ENCODE data around the gene ERC1.
"Not testable (repeated sequence)": the region's sequence is repeated elsewhere in the genome, so short reads cannot be mapped to it uniquely, and the experiment has no call there.

Gene ERC1

DNA sequence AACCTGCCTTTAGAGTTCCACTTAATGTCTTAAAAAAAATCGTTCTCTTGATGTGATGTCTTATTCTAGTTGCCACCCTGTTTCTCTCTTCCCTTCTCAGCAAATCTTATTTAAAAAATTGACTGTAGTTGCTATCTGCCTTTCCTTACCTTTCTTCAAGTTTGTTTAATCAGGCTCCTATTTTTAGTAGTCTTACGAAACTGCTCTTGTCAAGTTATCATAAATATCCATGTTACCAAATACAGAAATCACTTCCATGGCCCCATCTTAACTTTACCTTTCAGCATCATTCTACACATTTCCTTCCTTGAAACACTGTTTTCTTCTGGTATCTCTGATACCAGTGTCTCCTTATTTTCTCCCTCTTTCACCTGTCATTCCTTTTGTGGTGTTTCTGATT is 227.3 kb downstream of the ERC1 start:
- ATAC-seq (replicated peaks; ENCODE audit: extremely low read depth, poor library complexity, severe bottlenecking) (no peak), DNase-seq (ENCODE audit: low spot score in 2 of 2) (no peak)
- no peaks in the 10 kb centered on the region for H3K9me3 Mint-ChIP-seq
- H3K4me3 Mint-ChIP-seq = no peak overlapping the region
- H3K27me3 Mint-ChIP-seq = no peaks in the 10 kb centered on the region
- H3K4me1 Mint-ChIP-seq = no peaks in the 10 kb centered on the region
- H3K27ac Mint-ChIP-seq (ENCODE audit: low read depth) = no peak overlapping the region
- H3K36me3 Mint-ChIP-seq (ENCODE audit: insufficient read depth) = peaks cover 3% of the 10 kb centered on the region

DNA sequence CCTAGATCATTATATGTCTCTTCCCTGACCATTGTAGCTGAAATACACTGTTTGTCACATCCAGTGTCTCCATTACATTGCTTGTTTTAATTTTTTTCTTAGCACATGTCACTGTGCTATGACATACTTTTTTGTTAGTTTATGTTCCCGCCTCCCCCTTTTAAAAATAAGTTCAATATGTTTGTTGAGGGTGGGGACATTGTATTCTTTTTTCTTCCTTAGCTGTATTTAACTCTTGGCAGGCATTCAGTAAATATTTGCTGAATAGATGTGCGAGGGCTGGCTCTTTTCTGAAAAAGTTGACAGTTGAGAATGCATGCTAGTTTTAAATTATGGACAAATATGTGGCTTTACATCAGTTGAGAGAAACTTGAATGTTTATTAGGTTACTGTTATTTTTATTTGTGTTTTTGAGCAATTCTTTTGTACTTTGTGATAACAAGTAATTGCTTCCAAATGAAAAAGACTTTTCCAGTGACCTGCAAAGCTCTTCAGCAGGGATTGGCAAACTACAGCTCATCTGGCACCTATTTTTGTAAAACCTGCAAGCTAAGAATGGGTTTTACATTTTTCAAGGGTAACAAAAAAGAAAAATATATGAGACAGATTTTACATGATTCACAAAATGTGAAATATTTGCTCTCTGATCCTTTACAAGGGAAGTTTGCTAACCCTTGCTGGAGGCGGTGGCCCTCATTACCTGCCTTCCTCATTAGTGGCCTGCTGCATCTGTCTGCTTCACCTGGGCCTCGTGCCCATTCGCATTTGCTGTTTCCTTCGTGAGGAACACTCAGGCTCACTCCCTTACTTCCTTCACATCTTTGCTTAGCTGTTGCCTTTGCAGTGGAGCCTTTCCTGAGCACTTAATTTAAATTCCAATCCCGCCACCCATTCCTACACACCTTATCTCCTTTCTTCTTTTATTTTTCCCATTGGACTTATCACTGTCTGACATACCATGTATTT is 229.4 kb downstream of the ERC1 start:
- DNase-seq (ENCODE audit: low spot score in 2 of 2) (no peak), ATAC-seq (replicated peaks; ENCODE audit: extremely low read depth, poor library complexity, severe bottlenecking) (no peak)
- H3K36me3 Mint-ChIP-seq (ENCODE audit: insufficient read depth) = no peaks in the 10 kb centered on the region
- H3K9me3 Mint-ChIP-seq = no peaks in the 10 kb centered on the region
- H3K4me1 Mint-ChIP-seq = no peaks in the 10 kb centered on the region
- H3K4me3 Mint-ChIP-seq = no peak overlapping the region
- H3K27ac Mint-ChIP-seq (ENCODE audit: low read depth) = no peak overlapping the region
- H3K27me3 Mint-ChIP-seq = no peaks in the 10 kb centered on the region

- Mint-ChIP-seq H3K36me3 (ENCODE audit: insufficient read depth) (no peaks in the 10 kb centered on the region), H3K4me1 (peaks cover 18% of the 10 kb centered on the region), H3K27ac (ENCODE audit: low read depth) (no peak overlapping the region), H3K4me3 (no peak overlapping the region), H3K9me3 (no peaks in the 10 kb centered on the region), H3K27me3 (no peaks in the 10 kb centered on the region)
- ATAC-seq (replicated peaks; ENCODE audit: extremely low read depth, poor library complexity, severe bottlenecking) (no peak), DNase-seq (ENCODE audit: low spot score in 2 of 2) (no peak)
These were observed 232.0 kb downstream of the ERC1 start for GRCh38 chr12:1222858-1223639.

DNA sequence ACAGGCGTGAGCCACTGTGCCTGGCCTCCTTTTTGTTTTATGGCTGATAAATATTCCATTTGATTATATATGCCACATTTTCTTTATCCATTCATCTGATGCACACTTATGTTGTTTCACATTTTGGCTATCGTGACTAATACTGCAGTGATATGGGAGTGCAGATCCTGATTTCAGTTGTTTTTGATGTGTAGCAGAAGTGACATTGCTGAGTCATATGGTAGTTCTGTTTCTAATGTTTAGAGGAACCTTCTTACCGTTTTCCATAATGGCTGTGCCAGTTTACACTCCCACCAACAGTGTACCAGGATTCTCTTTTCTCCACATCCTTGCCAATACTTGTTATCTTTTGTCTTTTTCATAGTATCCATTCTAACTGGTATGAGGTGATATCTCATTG is 235.9 kb downstream of the ERC1 start:
- no peak for ATAC-seq (replicated peaks; ENCODE audit: extremely low read depth, poor library complexity, severe bottlenecking)
- Mint-ChIP-seq H3K9me3 (no peaks in the 10 kb centered on the region), H3K27ac (ENCODE audit: low read depth) (no peak overlapping the region), H3K4me3 (no peak overlapping the region), H3K4me1 (peaks cover 18% of the 10 kb centered on the region), H3K36me3 (ENCODE audit: insufficient read depth) (peaks cover 2% of the 10 kb centered on the region), H3K27me3 (no peaks in the 10 kb centered on the region)
- DNase-seq (ENCODE audit: low spot score in 2 of 2) = no peak

GRCh38 chr12:1234073-1234472 is 243.1 kb downstream of the ERC1 start:
- DNase-seq (ENCODE audit: low spot score in 2 of 2) (no peak), ATAC-seq (replicated peaks; ENCODE audit: extremely low read depth, poor library complexity, severe bottlenecking) (no peak)
- Mint-ChIP-seq H3K4me1 (no peaks in the 10 kb centered on the region), H3K27me3 (no peaks in the 10 kb centered on the region), H3K9me3 (no peaks in the 10 kb centered on the region), H3K27ac (ENCODE audit: low read depth) (no peak overlapping the region), H3K36me3 (ENCODE audit: insufficient read depth) (peaks cover 14% of the 10 kb centered on the region), H3K4me3 (no peak overlapping the region)

DNA sequence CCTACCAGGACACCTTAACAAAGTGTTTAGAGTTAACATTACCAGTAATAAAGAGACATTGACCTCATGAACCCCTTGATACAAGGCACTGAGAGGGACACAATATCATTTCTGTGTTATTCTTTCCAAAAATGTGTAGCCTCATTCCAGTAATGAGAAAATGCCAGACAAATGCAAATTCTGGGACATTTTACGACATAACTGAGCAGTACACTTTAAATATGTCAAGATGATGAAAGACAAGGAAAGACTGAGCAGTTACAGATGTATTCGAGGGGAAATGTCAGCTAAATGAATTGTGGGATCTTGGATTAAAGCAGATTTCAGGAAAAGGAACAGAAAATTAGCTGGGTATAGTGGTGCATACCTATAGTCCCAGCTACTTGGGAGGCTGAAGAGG is 255.6 kb downstream of the ERC1 start:
- no peak overlapping the region for H3K4me3 Mint-ChIP-seq
- no peaks in the 10 kb centered on the region for H3K9me3 Mint-ChIP-seq
- DNase-seq (ENCODE audit: low spot score in 2 of 2) = no peak
- ATAC-seq (replicated peaks; ENCODE audit: extremely low read depth, poor library complexity, severe bottlenecking) = no peak
- no peaks in the 10 kb centered on the region for H3K4me1 Mint-ChIP-seq
- no peaks in the 10 kb centered on the region for H3K36me3 Mint-ChIP-seq (ENCODE audit: insufficient read depth)
- H3K27me3 Mint-ChIP-seq = no peaks in the 10 kb centered on the region
- no peak overlapping the region for H3K27ac Mint-ChIP-seq (ENCODE audit: low read depth)

- Mint-ChIP-seq H3K36me3 (ENCODE audit: insufficient read depth) (peaks cover 3% of the 10 kb centered on the region), H3K4me3 (no peak overlapping the region), H3K9me3 (no peaks in the 10 kb centered on the region), H3K27me3 (no peaks in the 10 kb centered on the region), H3K4me1 (no peaks in the 10 kb centered on the region), H3K27ac (ENCODE audit: low read depth) (no peak overlapping the region)
- ATAC-seq (replicated peaks; ENCODE audit: extremely low read depth, poor library complexity, severe bottlenecking) (no peak), DNase-seq (ENCODE audit: low spot score in 2 of 2) (no peak)
These were observed 259.6 kb downstream of the ERC1 start for GRCh38 chr12:1250641-1251040.

- ATAC-seq (replicated peaks; ENCODE audit: extremely low read depth, poor library complexity, severe bottlenecking) (no peak), DNase-seq (ENCODE audit: low spot score in 2 of 2) (no peak)
- no peaks in the 10 kb centered on the region for H3K9me3 Mint-ChIP-seq
- no peaks in the 10 kb centered on the region for H3K27me3 Mint-ChIP-seq
- no peaks in the 10 kb centered on the region for H3K4me1 Mint-ChIP-seq
- H3K4me3 Mint-ChIP-seq = no peak overlapping the region
- H3K27ac Mint-ChIP-seq (ENCODE audit: low read depth) = no peak overlapping the region
- peaks cover 3% of the 10 kb centered on the region for H3K36me3 Mint-ChIP-seq (ENCODE audit: insufficient read depth)
These were observed 261.7 kb downstream of the ERC1 start for GRCh38 chr12:1252758-1253157.

DNA sequence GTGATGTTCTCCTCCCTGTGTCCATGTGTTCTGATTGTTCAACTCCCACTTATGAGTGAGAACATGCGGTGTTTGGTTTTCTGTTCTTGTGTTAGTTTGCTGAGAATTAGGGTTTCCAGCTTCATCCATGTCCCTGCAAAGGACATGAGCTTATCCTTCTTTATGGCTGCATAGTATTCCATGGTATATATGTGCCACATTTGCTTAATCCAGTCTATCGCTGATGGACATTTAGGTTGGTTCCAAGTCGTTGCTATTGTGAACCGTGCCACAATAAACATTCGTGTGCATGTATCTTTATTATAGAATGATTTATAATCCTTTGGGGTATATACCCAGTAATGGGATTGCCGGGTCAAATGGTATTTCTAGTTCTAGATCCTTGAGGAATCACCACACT is 264.1 kb downstream of the ERC1 start:
- H3K27me3 Mint-ChIP-seq; ATAC-seq (replicated peaks; ENCODE audit: extremely low read depth, poor library complexity, severe bottlenecking); H3K9me3 Mint-ChIP-seq; H3K36me3 Mint-ChIP-seq (ENCODE audit: insufficient read depth); H3K4me1 Mint-ChIP-seq; H3K4me3 Mint-ChIP-seq; H3K27ac Mint-ChIP-seq (ENCODE audit: low read depth); DNase-seq (ENCODE audit: low spot score in 2 of 2): not testable (repeated sequence)

DNA sequence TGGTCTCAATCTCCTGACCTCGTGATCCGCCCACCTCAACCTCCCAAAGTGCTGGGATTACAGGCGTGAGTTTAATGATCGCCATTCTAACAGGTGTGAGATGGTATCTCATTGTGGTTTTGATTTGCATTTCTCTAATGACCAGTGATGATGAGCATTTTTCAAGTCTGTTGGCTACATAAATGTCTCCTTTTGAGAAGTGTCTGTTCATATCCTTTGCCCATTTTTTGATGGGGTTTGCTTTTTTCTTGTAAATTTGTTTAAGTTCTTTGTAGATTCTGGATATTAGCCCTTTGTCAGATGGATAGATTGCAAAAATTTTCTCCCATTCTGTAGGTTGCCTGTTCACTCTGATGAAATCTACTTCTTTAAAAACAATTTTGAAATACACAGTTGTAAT is 264.8 kb downstream of the ERC1 start:
- DNase-seq (ENCODE audit: low spot score in 2 of 2); H3K4me1 Mint-ChIP-seq; H3K36me3 Mint-ChIP-seq (ENCODE audit: insufficient read depth); ATAC-seq (replicated peaks; ENCODE audit: extremely low read depth, poor library complexity, severe bottlenecking); H3K27ac Mint-ChIP-seq (ENCODE audit: low read depth); H3K9me3 Mint-ChIP-seq; H3K27me3 Mint-ChIP-seq; H3K4me3 Mint-ChIP-seq: not testable (repeated sequence)

DNA sequence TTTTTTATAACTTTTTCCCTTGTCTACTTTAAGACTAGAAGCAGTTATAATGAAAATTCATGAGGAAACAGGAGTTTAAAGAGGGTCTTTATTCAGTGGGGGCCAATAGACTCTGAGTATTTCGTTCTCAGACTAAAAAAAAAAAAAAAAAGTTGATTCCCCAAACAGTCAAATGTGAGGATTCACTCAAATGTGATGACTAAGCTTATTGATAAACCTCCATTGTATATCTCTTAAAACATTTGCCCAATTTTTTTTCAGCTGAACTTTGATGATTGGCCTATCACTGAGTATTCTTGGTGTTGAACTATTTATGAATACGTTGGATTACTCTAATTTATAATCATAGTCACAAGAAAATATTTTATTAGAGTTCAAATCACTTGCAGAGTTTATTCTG is 265.3 kb downstream of the ERC1 start:
- Mint-ChIP-seq H3K4me1 (no peaks in the 10 kb centered on the region), H3K4me3 (no peak overlapping the region), H3K27ac (ENCODE audit: low read depth) (no peak overlapping the region), H3K9me3 (no peaks in the 10 kb centered on the region), H3K27me3 (no peaks in the 10 kb centered on the region), H3K36me3 (ENCODE audit: insufficient read depth) (peaks cover 3% of the 10 kb centered on the region)
- no peak for ATAC-seq (replicated peaks; ENCODE audit: extremely low read depth, poor library complexity, severe bottlenecking)
- no peak for DNase-seq (ENCODE audit: low spot score in 2 of 2)

- H3K27ac Mint-ChIP-seq (ENCODE audit: low read depth) = no peak overlapping the region
- no peak overlapping the region for H3K4me3 Mint-ChIP-seq
- no peaks in the 10 kb centered on the region for H3K9me3 Mint-ChIP-seq
- ATAC-seq (replicated peaks; ENCODE audit: extremely low read depth, poor library complexity, severe bottlenecking) (no peak), DNase-seq (ENCODE audit: low spot score in 2 of 2) (no peak)
- no peaks in the 10 kb centered on the region for H3K4me1 Mint-ChIP-seq
- no peaks in the 10 kb centered on the region for H3K27me3 Mint-ChIP-seq
- H3K36me3 Mint-ChIP-seq (ENCODE audit: insufficient read depth) = peaks cover 3% of the 10 kb centered on the region
These were observed 266.0 kb downstream of the ERC1 start for GRCh38 chr12:1256991-1257390.

DNA sequence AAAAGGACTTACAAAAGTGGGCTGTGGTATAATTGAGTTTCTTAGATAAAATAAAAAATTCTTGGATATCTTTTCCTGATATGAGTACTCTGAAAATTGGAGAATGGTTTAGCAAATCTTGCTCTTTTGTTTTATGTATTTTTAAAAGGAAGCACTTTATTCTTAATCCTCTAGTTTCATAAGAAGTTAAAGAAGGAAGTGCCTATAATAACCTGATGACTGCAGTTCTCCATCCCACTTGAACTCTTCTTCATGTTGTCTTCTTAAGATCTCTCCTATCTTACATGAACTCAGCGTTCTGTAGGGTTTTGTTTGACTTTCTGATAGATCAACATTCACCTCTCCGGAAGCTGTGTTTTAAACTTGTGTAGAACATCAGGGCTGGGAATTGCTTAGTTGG is 271.0 kb downstream of the ERC1 start:
- Mint-ChIP-seq H3K27ac (ENCODE audit: low read depth) (no peak overlapping the region), H3K4me3 (no peak overlapping the region)

More for the DNA sequence above, 271.0 kb downstream of the ERC1 start:
- no peaks in the 10 kb centered on the region for H3K27me3 Mint-ChIP-seq
- ATAC-seq (replicated peaks; ENCODE audit: extremely low read depth, poor library complexity, severe bottlenecking) (no peak), DNase-seq (ENCODE audit: low spot score in 2 of 2) (no peak)
- no peaks in the 10 kb centered on the region for H3K4me1 Mint-ChIP-seq
- H3K36me3 Mint-ChIP-seq (ENCODE audit: insufficient read depth) = peaks cover 9% of the 10 kb centered on the region
- no peaks in the 10 kb centered on the region for H3K9me3 Mint-ChIP-seq
